Measurements from ENCODE around the gene ANO3. TPM values are rescaled to one million over a fixed set of nuclear protein-coding genes. Genes with fewer than 3 reads are reported as not detected.
"Not testable (repeated sequence)": the region's sequence is repeated elsewhere in the genome, so short reads cannot be mapped to it uniquely, and the experiment has no call there.

ANO3 gene
- total and polyA plus RNA-seq, 2 of the 4 experiments (the other 2 are of a cell fraction): 0.02 to 0.18 TPM

- H4K5ac ChIP-seq (ENCODE audit: low read depth, low read length); H2BK20ac ChIP-seq (ENCODE audit: low read depth, low read length); BruUV-seq (replicated peaks); H3K9me1 ChIP-seq (ENCODE audit: insufficient read depth, low read length); ATAC-seq (ENCODE audit: low read depth); H3K9me3 ChIP-seq (ENCODE audit: control insufficient read depth, insufficient read depth, low read length); H3K14ac ChIP-seq (replicated peaks; ENCODE audit: low read depth, low read length); H3K36me3 ChIP-seq (ENCODE audit: control insufficient read depth, insufficient read depth, low read length); H3K4ac ChIP-seq (ENCODE audit: low read depth, low read length); in situ Hi-C loops (cut with MboI; ENCODE audit: low sequenced_read_pairs); H3K18ac ChIP-seq (ENCODE audit: low read depth, low read length); H4K20me1 ChIP-seq (ENCODE audit: insufficient read depth, low read length); POLR2A ChIA-PET (ENCODE audit: unreplicated experiment); dilution Hi-C loops (cut with HindIII; ENCODE audit: low sequenced_read_pairs, unreplicated experiment); H3K4me3 ChIP-seq (ENCODE audit: insufficient read depth, low read depth, low read length); H3K4me2 ChIP-seq (ENCODE audit: low read depth, low read length); intact Hi-C loops (cut with micrococcal nuclease); H2AK5ac ChIP-seq (ENCODE audit: low read depth, low read length); H2BK5ac ChIP-seq (ENCODE audit: low read depth, low read length, poor library complexity, severe bottlenecking); H2BK15ac ChIP-seq (ENCODE audit: low read depth, low read length); H3K23ac ChIP-seq (ENCODE audit: low read depth, low read length); H3K27ac ChIP-seq (ENCODE audit: insufficient read depth, low read length); H4K91ac ChIP-seq (ENCODE audit: insufficient read depth, low read depth, low read length); H2AFZ ChIP-seq (replicated peaks; ENCODE audit: low read length, poor library complexity); H3K56ac ChIP-seq (ENCODE audit: extremely low read depth, insufficient read depth, low read length); H3K4me1 ChIP-seq (ENCODE audit: control insufficient read depth, insufficient read depth, low read length); H4K8ac ChIP-seq (ENCODE audit: low read depth in 2 of 2, low read length in 2 of 2); H2AK9ac ChIP-seq (replicated peaks; ENCODE audit: low read depth, low read length, poor library complexity); H2BK120ac ChIP-seq (ENCODE audit: low read depth, low read length); CTCF ChIA-PET; DNase-seq; H3K9ac ChIP-seq (ENCODE audit: low read depth, low read length); H3K79me1 ChIP-seq (ENCODE audit: low read depth in 1 of 2, low read length in 2 of 2); H3K27me3 ChIP-seq (ENCODE audit: control insufficient read depth, insufficient read depth, low read length): not testable (repeated sequence)
- 94% methylated on average over 13 of the region's 20 CpGs; no CpG with 5 or more reads in 1 of the 2 experiments for whole genome bisulfite sequencing, 2 experiments (ENCODE audit: extremely low coverage in 2 of 2, insufficient read length in 1 of 2)
These were observed 265.2 kb downstream of the ANO3 start for GRCh38 chr11:26597049-26597689.
